H9 (cell line): ENCODE results near the gene PPCDC. TPM values are rescaled to one million over a fixed set of nuclear protein-coding genes. Genes with fewer than 3 reads are reported as not detected.

ENCODE experiments used
- DNase-seq: peaks from one replicate; pipeline ENCODE4 v3.0.0-alpha.2; 2017
- H2AFZ ChIP-seq: one replicate; pipeline ENCODE4 v1.6.1; 2013; ENCODE audit warnings: mild to moderate bottlenecking, low read length, control low read depth, moderate library complexity
- H2AK5ac ChIP-seq: 2 replicates; pipeline ENCODE4 v1.6.1; 2013; ENCODE audit warnings: low read length, control low read depth, mixed read lengths; ENCODE audit not compliant: insufficient read length
- H2BK120ac ChIP-seq: one replicate; pipeline ENCODE4 v1.6.1; 2013; ENCODE audit warnings: low read depth, mild to moderate bottlenecking, low read length, control low read depth, inconsistent platforms; ENCODE audit not compliant: poor library complexity, severe bottlenecking
- H2BK12ac ChIP-seq: 2 replicates; pipeline ENCODE4 v1.6.1; 2013; ENCODE audit warnings: low read length, control low read depth, mixed read lengths, low read depth; ENCODE audit not compliant: insufficient read length
- H2BK15ac ChIP-seq: 2 replicates; pipeline ENCODE4 v1.6.1; 2013; ENCODE audit warnings: low read depth, low read length, control low read depth
- H2BK20ac ChIP-seq: one replicate; pipeline ENCODE4 v1.6.1; 2013; ENCODE audit warnings: low read depth, mild to moderate bottlenecking, low read length, control low read depth, inconsistent platforms; ENCODE audit not compliant: poor library complexity, severe bottlenecking
- H2BK5ac ChIP-seq: 2 replicates; pipeline ENCODE4 v1.6.1; 2013; ENCODE audit warnings: low read length, control low read depth, mixed read lengths; ENCODE audit not compliant: insufficient read length
- H3K14ac ChIP-seq: 2 replicates; pipeline ENCODE4 v1.6.1; 2013; ENCODE audit warnings: low read length, control low read depth; ENCODE audit not compliant: insufficient read depth
- H3K18ac ChIP-seq: 2 replicates; pipeline ENCODE4 v1.6.1; 2013; ENCODE audit warnings: low read depth, mild to moderate bottlenecking, mixed read lengths, low read length, control low read depth; ENCODE audit not compliant: insufficient read length
- H3K23ac ChIP-seq: 2 replicates; pipeline ENCODE4 v1.6.1; 2013; ENCODE audit warnings: low read length, control low read depth, mixed read lengths, low read depth; ENCODE audit not compliant: insufficient read length
- H3K23me2 ChIP-seq: 2 replicates; pipeline ENCODE4 v1.6.1; 2013; ENCODE audit warnings: low read depth, mild to moderate bottlenecking, mixed read lengths, low read length, control low read depth; ENCODE audit not compliant: insufficient read length, poor library complexity, severe bottlenecking
- H3K27ac ChIP-seq: 2 replicates; pipeline ENCODE4 v1.5.1; 2013; ENCODE audit warnings: low read length, control low read depth, mixed read lengths, low read depth; ENCODE audit not compliant: insufficient read length
- H3K27me3 ChIP-seq: 2 replicates; pipeline ENCODE4 v1.6.1; 2013; ENCODE audit warnings: low read length, control low read depth, inconsistent platforms; ENCODE audit not compliant: insufficient read depth
- H3K4ac ChIP-seq: 2 replicates; pipeline ENCODE4 v1.6.1; 2013; ENCODE audit warnings: low read depth, mild to moderate bottlenecking, control low read depth, inconsistent platforms, low read length, moderate library complexity
- H3K4me1 ChIP-seq: 2 replicates; pipeline ENCODE4 v1.6.1; 2013; ENCODE audit warnings: low read length, control low read depth, inconsistent platforms; ENCODE audit not compliant: insufficient read depth
- H3K4me2 ChIP-seq: 2 replicates; pipeline ENCODE4 v1.6.1; 2013; ENCODE audit warnings: low read length, control low read depth, mixed read lengths; ENCODE audit not compliant: insufficient read length, insufficient read depth
- H3K56ac ChIP-seq: 2 replicates; pipeline ENCODE4 v1.6.1; 2013; ENCODE audit warnings: low read depth, mild to moderate bottlenecking, mixed read lengths, low read length, control low read depth; ENCODE audit not compliant: insufficient read length
- H3K79me1 ChIP-seq: 2 replicates; pipeline ENCODE4 v1.6.1; 2013; ENCODE audit warnings: low read depth, mild to moderate bottlenecking, moderate library complexity, low read length, control low read depth, inconsistent platforms; ENCODE audit not compliant: insufficient read depth, poor library complexity, severe bottlenecking
- H3K79me2 ChIP-seq: 2 replicates; pipeline ENCODE4 v1.6.1; 2013; ENCODE audit warnings: low read length, control low read depth, inconsistent platforms; ENCODE audit not compliant: insufficient read depth
- H3K9ac ChIP-seq: 2 replicates; pipeline ENCODE4 v1.6.1; 2013; ENCODE audit warnings: low read length, control low read depth, mixed read lengths; ENCODE audit not compliant: insufficient read length; ENCODE audit errors: extremely low read depth
- H3K9me3 ChIP-seq: one replicate; pipeline ENCODE4 v1.6.1; 2013; ENCODE audit warnings: low read depth, low read length, inconsistent platforms; ENCODE audit not compliant: control insufficient read depth
- H3T11ph ChIP-seq: one replicate; pipeline ENCODE4 v1.6.1; 2013; ENCODE audit warnings: mild to moderate bottlenecking, low read length, control low read depth, inconsistent platforms
- H4K20me1 ChIP-seq: one replicate; pipeline ENCODE4 v1.6.1; 2013; ENCODE audit not compliant: control insufficient read depth, insufficient read length, insufficient read depth
- H4K5ac ChIP-seq: 2 replicates; pipeline ENCODE4 v1.6.1; 2013; ENCODE audit warnings: low read depth, mild to moderate bottlenecking, mixed read lengths, low read length, control low read depth; ENCODE audit not compliant: insufficient read length
- H4K8ac ChIP-seq: replicated peaks from 2 replicates; pipeline ENCODE4 v1.6.1; 2013; ENCODE audit warnings: low read length, control low read depth, mixed read lengths, low read depth; ENCODE audit not compliant: insufficient read length
- H4K91ac ChIP-seq: 2 replicates; pipeline ENCODE4 v1.6.1; 2013; ENCODE audit warnings: low read depth, mild to moderate bottlenecking, moderate library complexity, mixed read lengths, low read length, control low read depth; ENCODE audit not compliant: insufficient read length
- H3K27ac Mint-ChIP-seq, 3 experiments: 2 replicates in 2 of 3; 3 replicates in 1 of 3; pipeline ENCODE4 v1.8.0; 2020 to 2021; ENCODE audit warnings: mixed read lengths in 3 of 3, mild to moderate bottlenecking in 1 of 3, moderate library complexity in 1 of 3
- H3K27me3 Mint-ChIP-seq: 2 replicates; pipeline ENCODE4 v1.8.0; 2021; ENCODE audit warnings: low read depth, mild to moderate bottlenecking, moderate library complexity, mixed read lengths
- H3K36me3 Mint-ChIP-seq, 3 experiments: 2 replicates in 2 of 3; 3 replicates in 1 of 3; pipeline ENCODE4 v1.8.0; 2020 to 2021; ENCODE audit warnings: low read depth in 3 of 3, mixed read lengths in 3 of 3; ENCODE audit not compliant: insufficient read depth in 1 of 3
- H3K4me1 Mint-ChIP-seq, 2 experiments: 2 replicates each; pipeline ENCODE4 v1.8.0; 2020; ENCODE audit warnings: mixed read lengths in 2 of 2
- H3K4me3 Mint-ChIP-seq, 2 experiments: 2 replicates in 1 of 2; 3 replicates in 1 of 2; pipeline ENCODE4 v1.8.0; 2020 to 2021; ENCODE audit warnings: mild to moderate bottlenecking in 2 of 2, mixed read lengths in 2 of 2, moderate library complexity in 1 of 2
- H3K9me3 Mint-ChIP-seq, 2 experiments: 2 replicates in 1 of 2; 3 replicates in 1 of 2; pipeline ENCODE4 v1.8.0; 2020; ENCODE audit warnings: mild to moderate bottlenecking in 2 of 2, mixed read lengths in 2 of 2, moderate library complexity in 1 of 2
- CTCF ChIP-seq: fragments of 200-600 bp; sonication (generic); conservative IDR thresholded peaks from 3 replicates; pipeline ENCODE4 v1.8.0; 2021; ENCODE audit warnings: antibody characterized with exemption, mild to moderate bottlenecking
- WGBS: extraction: QIAGEN DNeasy Blood & Tissue Kit; methylation state at CpG from one replicate; pipeline ENCODE4 v1.1.7; 2013; ENCODE audit warnings: missing lambda C conversion rate, low lambda C conversion rate, mixed read lengths; ENCODE audit not compliant: insufficient read length; ENCODE audit errors: extremely low coverage; 5-methylcytosine and 5-hydroxymethylcytosine counted together
- total RNA-seq: library from RNA; stranded (reverse); gene quantifications from 2 replicates; pipeline ENCODE4 v1.2.1, GENCODE V29; 2021

The PPCDC gene
- total RNA-seq, 1 experiment from 2014 or later, result 17.6 TPM

GRCh38 chr15:75045332-75046015 is 22.1 kb downstream of the PPCDC start:
- no peaks in the 10 kb centered on the region for H3K27me3 Mint-ChIP-seq
- Histone ChIP-seq H3T11ph (no peak overlapping the region), H3K79me1 (no peaks in the 10 kb centered on the region), H3K4ac (no peak overlapping the region), H3K23me2 (no peaks in the 10 kb centered on the region), H3K18ac (no peak overlapping the region), H2BK15ac (no peak overlapping the region), H3K27ac (no peak overlapping the region), H2BK12ac (no peak overlapping the region), H2AK5ac (no peak overlapping the region), H2BK5ac (no peak overlapping the region), H3K79me2 (no peaks in the 10 kb centered on the region), H4K8ac (no peak overlapping the region), H3K4me1 (no peaks in the 10 kb centered on the region), H3K4me2 (no peak overlapping the region), H3K23ac (no peak overlapping the region), H4K20me1 (no peaks in the 10 kb centered on the region), H3K27me3 (no peaks in the 10 kb centered on the region), H2BK120ac (no peak overlapping the region), H2AFZ (no peak overlapping the region), H3K56ac (no peak overlapping the region), H4K5ac (no peak overlapping the region), H3K9me3 (no peaks in the 10 kb centered on the region), H3K9ac (no peak overlapping the region), H4K91ac (no peak overlapping the region), H3K14ac (no peak overlapping the region), H2BK20ac (no peak overlapping the region)
- peaks cover 15 to 37% (median 25%) of the 10 kb centered on the region in 3 experiments; a peak in 6 of 7 replicates for H3K36me3 Mint-ChIP-seq
- no peak overlapping the region for H3K4me3 Mint-ChIP-seq
- no peak for TF ChIP-seq CTCF
- H3K4me1 Mint-ChIP-seq, result peaks cover 3 to 11% of the 10 kb centered on the region in 2 experiments; a peak in 3 of 4 replicates
- H3K9me3 Mint-ChIP-seq, result no peaks in the 10 kb centered on the region
- no CpG with 5 or more reads among the region's 6 CpGs for WGBS
- H3K27ac Mint-ChIP-seq, result no peak overlapping the region
- no peak for DNase-seq
